Retina (tissue), 1 donor: ENCODE measurements around the gene RHOB.
"Not testable (repeated sequence)": the region's sequence is repeated elsewhere in the genome, so short reads cannot be mapped to it uniquely, and the experiment has no call there.

ENCODE experiments used
- DNase-seq: peaks from one replicate; pipeline ENCODE4 v3.0.0-alpha.2; 2016

Gene RHOB

DNA sequence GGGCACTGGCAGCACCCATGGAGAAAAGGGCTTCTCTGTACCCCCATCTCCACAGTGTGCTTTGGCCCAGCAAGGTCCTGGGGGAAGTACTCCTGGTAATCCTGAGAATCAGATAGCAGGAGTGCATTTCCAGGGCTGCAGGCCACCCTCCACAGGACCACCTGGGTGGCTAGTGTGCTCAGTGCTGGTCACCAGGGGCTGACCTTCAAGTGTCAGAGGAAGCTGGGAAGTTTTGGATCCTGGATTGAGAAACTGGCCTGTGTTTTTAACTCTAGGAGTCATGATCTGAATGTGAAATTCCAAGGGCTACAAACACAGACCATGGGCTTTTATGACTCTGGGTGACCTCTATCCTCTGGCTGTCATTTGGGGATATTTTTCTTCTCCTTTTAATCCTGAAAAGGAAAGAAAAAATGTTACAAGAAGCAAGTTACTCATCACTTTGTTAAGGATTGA is 9.3 kb downstream of the RHOB start:
- DNase-seq: no peak

DNA sequence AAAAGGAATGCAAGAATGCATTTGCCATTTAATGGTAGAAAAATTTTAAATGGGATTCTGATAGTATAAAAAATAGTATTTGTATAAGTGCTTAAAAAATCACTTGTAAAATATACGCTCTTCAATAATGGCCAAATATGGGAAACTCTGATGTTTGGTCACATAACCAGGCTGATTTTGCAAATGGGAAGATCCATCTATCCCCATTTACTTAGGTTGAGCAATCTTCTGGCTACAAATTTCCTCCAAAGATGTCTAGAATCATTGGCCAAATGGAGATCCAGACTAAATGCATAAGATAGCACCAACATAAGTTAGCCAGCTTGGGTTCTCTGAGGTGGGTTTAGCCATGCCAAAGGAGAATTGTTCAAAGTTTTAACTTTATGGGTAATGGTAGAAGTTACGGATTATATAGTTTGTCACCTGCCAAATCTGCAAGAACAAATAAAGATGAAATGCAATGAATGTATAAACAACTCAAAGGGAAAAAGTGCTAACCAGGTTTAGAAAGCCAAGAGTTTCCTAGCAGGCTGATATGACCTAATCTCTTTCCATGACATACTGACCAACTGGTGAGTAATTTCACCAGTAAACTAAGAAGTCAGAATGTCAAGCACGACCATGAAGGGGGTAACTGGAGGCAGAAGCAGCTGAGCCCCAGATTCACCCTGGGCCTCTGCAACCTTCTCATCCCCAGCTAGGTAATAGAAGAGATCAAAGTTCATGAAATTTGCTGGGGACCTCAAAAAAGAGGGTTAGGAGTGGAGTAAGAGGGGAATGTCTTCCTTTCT is 10.0 kb downstream of the RHOB start:
- DNase-seq: no peak

DNA sequence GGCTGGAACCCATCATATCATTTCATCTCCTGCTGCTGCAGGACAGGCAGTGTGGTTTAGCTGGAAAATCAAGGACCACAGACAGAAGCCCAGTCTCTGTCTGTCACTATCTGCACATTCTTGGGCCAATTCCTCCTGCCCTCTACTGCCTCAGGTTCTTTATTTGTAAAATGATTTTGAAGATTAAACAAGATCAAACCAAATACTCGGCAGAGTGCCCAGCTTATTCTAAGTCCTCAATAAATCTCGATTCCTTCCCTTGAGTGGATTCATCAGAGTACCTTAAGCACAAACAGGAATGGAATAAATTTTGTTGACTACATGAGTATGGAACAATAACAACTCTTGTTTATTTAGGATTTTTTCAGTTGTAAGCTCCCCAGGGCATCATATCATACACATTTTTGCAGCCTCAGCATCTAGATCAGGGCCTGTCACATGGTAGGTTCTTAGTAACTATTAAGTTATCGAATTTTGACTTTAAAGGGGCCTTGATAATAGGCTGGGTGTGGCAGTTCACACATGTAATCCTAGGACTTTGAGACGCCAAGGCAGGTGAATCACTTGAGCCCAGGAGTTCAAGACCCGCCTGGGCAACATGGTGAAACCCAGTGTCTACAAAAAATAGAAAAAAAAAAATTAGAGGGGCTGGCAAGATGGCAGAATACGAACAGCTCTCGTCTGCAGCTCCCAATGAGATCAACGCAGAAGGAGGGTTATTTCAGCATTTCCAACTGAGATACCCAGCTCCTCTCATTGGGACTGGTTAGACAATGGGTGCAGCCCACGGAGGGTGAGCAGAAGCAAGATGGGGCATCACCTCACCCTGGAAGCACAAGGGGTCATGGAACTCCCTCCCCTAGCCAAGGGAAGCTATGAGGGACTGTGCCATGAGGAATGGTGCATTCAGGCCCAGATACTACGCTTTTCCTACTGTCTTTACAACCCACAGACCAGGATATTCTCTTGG is 11.1 kb downstream of the RHOB start:
- DNase-seq: no peak

DNA sequence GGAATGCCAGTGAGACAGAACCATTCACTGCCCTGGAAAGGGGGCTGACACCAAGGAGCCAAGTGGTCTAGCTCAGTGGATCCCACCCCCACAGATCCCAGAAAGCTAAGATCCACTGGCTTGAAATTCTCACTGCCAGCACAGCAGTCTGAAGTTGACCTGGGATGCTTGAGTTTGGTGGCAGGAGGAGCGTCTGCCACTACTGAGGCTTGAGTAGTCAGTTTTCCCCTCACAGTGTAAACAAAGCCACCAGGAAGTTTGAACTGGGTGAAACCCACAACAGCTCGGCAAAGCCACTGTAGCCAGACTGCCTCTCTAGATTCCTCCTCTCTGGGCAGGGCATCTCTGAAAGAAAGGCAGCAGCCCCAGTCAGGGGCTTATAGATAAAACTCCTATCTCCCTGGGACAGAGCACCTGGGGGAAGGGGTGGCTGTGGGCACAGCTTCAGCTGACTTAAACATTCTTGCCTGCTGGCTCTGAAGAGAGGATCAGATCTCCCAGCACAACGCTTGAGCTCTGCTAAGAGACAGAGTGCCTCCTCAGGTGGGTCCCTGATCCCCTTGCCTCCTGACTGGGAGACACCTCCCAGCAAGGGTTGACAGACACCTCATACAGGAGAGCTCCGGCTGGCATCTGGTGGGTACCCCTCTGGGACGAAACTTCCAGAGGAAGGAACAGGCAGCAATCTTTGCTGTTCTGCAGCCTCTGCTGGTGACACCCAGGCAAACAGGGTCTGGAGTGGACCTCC is 12.0 kb downstream of the RHOB start:
- DNase-seq: not testable (repeated sequence)

DNA sequence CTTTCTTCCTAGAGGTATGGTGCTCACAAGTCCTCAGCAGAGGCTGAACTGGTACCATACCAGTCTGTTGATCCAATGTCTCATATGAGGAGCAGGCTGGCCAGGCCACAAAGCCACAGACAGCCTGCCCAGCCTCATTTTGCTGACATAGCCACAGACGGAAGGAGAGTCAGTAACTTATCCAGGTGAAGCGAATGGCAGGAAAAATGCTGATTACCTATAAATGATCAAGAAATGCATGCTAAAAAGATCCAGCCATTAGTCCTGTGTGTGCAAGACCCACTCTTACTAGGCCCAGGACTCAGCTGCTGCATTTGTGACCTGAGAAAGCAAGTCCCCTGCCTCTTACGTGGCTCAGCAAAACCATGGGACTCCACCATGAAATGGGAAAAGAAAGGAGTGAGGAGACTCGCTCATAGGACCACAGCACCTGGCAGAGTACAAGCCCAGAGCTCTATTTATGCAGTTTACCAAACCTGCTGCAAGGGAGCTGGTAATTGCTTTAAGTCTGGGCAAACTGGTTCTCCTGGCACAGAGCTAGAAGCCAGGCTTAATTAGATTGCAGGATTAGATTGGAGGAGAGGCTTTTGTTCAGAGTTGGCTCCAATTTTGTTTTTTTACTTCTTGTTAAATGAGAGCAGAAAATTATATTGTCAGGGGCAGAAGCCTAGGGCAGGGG is 19.0 kb downstream of the RHOB start:
- no peak for DNase-seq

DNA sequence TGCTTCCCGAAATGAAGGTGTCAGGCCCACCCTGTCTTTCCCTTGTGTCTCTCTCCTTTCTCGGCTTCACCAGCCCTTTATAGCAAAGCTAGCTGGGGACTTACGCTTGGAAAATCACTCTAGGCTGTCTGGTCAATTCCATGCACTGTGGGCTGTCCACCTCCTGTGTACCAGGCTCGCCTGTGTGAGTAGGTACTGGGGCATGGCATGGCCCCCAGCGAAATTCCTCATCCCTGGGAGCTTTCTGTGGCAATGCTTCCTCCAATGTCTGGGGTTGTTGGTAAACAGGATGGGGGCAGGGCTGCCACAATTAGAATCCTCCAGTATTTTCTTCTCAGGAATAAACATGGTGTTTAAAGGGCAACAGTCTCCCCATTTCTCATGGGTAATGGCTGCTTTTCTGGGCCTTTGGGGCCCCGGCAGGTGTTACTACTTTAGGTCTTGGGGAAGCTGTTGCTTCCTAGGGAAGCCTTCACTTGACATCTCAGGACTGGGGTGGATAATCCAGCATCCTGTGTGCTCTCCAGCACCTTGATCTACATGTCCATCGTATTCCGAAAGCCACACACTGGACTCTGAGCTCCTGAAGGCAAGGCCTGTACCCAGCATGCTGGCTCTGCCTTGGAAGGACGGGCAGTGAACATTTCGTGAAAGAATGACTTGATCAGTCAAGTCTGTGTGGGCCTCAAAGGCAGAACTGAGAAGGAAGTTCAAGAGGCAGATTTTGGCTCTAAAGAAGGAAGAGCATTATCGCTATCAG is 21.1 kb downstream of the RHOB start:
- no peak for DNase-seq

DNA sequence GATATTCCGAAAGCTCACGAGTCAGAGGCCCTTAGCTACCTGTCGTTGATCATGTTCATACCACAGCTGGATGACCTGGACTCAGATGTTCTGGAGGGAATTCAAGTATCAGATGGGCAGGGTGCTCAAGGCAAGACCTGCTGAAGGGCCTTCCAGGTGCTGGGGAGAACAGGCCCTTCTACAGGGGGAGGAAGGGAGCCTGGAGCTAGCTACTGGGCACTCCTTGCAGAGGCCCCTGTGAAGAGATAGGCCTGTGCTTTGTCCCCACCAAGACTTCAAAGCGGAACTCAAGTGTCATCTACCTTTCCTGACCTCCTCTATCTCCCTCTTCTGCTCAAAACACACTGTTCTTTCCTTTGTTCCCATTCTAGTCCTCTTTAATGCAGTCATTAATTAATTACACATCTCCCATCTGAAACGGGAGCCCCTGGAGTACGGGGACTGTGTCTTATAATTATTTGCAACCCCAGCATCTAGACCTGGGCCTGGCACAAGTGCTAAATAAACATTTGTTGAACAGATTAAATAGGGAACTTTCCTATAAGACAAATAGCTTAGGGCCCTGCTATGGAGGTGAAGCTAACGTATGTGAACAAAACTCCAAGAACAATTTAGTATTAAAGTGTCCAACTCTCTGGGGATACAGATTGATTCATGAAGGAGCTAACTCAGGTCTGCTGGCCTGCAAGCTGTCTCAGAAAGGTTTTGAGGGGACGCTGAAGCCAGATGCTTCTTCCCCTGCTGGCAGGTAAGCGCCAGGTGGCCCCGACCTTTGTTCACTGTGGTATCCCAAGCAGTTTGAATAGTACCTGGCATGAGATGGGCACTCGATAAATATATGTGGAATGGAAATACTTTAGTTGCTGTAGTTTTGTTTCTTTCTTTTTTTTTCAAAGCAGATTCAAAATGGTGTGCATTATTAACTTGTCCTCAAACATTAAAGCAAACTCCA is 22.0 kb downstream of the RHOB start:
- DNase-seq: no peak

DNA sequence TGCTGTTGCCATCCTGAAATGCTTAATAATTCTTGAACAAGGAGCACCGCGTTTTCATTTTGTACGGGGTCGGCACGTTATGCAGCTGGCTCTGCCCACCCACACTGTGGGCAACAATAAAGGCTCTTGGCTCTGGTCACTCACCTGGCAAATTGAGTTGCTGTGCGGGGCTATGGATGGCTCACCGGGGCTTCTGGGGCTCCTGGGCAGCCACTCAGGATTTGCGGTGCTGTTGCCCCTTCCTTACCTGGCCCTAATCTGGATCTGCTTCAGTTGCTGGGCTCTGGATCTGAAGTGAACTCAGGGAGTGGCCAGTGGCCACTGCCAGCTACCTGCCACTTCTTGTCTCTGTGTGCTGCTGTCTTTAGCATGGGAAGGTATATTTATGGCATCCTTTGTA is 22.7 kb downstream of the RHOB start:
- DNase-seq: no peak

DNA sequence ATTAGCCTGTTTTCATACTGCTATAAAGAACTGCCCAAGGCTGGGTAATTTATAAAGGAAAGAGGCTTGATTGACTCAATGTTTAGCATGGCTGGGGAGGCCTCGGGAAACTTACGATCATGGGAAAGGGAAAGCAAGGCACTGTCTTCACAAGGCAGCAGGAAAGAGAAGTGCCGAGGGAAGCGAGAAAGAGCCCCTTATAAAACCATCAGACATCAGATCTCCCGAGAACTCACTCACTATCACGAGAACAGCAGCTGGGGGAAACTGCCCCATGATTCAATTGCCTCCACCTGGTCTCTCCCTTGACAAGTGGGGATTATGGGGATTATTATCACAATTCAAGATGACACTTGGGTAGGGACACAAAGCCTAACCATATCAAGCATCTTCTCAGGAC is 23.3 kb downstream of the RHOB start:
- no peak for DNase-seq

DNA sequence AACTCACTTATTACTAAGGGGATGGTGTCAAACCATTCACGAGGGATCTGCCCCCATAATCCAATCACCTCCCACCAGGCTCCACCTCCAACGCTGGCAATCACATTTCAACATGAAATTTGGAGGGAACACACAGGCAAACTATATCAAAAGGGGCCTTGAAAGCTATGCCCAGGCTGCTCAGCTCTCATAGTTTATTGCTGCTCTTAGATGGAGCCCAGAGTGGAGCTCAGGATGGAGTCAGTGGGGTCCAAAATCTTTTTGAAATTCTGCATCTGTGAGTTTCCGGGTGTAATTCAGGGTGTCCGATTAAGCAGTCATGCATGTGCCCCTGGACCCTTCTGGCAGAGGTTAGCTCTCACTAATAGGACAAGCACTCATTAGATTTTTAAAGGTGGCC is 24.3 kb downstream of the RHOB start:
- DNase-seq: no peak

DNA sequence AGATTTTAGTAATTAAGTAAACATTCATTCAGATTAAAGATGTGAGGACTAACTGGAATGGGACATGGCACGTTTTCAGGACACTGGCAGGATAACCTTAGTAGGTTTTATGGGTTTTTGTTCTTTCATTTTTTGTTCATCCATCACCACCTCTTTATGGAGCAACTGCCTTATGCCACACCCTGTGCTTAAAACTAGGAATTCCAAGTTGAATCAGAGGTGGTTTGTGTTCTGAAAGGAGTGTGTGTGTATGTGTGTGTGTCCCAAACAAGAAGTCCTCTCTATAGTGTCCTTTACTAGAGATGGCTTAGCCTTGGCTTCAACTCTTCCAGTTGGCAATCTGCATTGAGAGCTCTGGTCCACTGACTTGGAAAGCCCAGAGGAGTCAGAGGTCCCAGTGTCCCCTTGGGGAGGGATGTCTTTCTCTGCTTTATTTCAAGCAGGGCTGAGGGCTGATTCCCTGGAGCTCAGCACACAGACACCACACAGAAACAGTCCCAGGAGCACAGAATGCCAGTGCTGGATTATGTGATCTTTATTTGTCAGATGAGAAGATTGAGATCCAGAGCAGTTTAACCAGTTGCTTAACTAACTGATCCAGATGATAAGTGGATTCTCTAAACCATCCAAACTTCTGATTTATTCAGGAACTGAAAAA is 25.2 kb downstream of the RHOB start:
- DNase-seq: no peak

DNA sequence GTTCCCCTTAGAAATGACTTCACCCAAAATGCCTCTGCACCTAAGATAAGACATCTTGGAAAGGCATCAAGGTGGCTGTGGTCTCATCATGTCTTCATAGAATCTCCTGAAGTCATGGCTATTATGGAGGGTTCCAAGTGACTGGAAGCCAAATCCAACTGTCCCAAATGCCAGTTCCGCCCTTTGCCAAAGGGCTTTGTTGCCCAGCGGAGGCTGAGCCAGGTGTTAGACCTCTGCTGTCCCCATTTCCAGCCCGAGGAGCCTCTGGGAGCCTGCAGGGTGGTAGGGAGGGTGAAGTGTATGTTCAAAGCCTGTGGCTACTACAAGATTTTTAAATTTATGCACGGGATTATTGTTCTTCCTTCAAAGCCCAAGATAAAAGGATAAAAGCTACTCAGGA is 25.7 kb downstream of the RHOB start:
- no peak for DNase-seq

DNA sequence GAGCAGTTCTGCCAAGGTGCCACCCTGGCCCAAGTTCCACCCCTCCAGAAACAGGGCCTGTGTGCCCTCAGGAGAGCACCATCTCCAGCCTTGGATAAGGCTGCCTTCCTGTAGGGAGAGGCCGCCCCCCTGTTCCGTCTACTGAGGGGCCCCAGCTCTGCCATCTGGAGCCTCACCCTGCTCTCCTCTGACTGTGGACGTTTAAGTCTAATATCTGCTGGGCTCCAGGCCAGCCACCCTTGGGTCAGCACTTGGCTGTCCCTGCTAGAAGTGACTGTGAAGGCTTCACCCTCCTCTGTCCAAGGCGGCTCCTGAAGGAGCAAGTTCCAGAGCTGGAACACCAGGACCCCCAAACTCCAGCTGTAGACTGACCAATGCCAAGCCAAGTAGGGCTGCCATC is 26.3 kb downstream of the RHOB start:
- no peak for DNase-seq

DNA sequence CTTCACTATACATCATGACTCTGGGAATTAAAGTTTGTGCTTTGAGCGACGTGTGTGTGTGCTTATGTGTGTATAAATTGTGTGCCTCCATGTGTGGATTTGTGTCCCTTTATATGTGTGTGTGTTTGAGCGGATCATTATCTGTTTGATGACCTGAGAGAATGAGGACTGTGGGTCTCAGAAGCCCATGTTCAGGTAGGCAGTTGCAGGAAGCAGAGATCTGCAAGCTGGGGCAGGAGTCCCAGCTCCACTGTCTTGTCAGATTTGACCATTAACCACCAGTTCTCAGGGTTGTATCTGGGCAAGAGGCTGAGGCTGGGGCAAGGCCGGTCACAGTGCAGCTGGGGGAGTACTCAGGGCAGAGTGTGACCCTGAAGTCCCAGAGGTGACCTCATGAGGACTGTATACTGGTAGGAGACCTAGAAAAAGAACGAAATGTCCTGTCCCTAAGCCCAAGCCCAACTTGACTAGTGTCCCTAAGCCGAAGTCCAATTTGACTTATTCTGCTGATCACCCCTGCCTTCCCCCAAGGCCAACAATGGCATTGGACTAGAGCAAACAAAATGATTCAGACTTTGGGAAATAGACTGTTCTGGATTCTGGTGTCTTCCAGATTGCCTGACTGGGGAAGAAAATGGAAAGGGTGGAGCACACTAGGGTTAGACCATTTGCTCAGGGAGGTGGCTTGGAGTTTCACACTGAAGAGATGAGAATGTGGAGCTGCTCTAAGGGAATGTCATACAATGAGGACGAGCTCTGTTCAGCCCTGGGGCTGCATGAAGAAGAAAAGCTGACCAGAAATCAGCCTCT is 28.1 kb downstream of the RHOB start:
- DNase-seq: no peak

DNA sequence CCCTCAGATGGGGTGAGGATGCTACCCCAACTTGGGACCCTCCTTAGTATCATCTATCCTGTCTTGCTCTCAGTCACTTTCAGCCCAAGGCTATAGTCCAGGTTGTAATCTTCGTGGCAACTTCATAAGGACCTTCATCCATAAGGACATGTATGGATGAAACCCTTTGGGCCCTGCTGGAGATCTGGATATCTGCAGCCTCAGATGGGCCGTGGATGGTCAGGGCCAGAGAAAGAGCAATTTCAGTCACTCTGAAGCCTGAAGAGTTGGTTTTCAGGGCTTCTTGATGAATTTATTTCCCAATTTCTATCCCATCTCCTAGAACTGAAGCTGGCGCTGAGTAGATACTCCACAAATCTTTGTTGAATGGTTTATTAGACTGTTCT is 28.7 kb downstream of the RHOB start:
- DNase-seq: no peak

DNA sequence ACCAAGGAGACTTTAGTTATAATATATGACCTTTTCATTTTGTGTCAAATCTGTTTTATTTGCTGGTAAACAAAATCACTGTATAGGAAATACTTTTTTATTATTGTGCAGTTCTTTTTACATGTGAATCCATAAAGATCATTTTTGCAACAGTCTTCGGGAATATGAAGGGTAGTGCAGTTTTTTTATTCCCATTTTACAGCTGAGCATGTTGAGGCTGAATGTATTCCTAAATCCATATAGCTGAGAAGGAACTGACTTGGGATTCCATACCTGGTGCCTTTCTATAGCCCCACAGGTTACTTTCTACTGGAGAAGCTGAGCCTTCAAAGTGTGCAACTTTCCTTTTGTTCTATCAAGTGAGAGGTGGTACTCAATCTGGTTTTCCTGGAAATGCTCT is 29.6 kb downstream of the RHOB start:
- DNase-seq: no peak

DNA sequence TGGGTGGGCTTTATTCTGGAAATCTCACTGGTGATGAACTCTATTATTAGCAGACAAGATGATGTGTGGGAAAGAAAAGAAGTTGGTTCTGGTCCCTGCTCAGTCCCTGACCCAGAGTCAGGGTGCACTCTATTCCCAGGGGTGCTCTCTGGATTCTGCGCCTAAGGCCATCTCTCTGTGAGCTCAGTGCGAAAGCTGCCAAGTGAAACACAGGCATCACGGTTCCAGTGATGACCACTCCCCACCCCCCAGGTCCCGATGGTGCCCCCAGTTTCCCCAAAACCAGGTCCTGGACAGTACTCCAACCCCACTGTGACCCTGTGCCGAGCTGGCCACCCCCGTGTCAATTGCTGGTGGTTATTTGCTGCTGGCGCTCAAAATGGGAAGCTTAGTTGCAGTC is 30.1 kb downstream of the RHOB start:
- no peak for DNase-seq

DNA sequence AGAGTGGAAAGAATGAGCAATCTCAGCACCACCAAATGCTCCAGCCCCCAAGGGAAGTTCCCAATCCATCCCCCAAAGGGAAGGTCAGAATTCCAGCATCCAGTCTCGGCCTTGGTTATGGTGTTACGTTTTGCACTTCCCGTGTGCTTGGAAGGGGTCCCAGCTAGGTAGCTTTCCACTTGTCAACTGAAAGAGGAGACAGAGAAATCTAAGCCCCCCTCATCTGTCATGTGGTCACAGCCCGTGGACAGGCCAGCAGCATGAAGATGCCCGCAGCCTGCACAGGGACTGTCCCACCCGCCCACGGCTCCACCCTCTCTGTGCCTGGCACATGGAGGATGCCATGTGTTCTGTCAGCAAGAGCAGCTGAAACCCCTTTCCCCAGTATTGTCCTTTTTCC is 32.1 kb downstream of the RHOB start:
- DNase-seq: no peak

DNA sequence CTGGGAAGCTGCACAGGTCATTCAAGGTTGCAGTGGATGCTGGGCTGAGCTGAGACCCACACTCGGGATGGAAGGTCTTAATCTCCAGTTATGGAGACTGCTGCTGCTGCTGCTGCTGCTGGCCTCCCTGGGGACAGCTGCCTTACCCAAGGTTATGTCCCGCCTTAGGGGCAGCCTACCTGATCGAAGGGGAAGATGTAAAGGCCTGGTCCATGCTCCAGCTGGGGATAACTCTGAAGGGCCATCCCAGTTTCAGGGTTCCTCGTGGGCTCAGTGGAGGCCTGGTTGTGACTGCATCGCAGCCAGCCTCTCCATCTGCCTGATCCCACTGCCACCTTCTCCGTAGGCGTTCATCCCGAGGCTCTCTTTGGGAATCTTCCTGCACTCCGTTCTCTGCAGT is 33.0 kb downstream of the RHOB start:
- no peak for DNase-seq
